ENCODE results near the gene TMEM163.

Gene TMEM163

DNA sequence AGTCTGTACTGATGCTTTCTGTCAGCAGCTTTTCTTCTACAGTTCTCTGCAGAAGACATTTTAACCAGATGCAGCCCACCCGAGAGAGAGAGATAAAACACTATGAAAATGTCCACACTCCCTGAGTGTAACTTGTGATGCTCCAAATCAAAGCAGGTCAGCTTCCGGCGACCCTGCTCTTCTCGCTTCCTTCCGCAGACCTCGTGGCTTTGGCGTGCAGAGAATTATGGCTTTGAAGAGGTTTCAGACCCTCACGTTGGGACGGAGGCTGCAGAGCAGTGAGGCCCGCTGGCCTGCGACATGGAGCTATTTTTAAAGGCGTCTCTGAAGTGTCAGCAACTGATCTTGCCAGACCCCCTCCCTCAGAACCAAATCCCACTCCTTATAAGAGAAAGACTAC is 41.8 kb downstream of the TMEM163 start:
- no peak overlapping the region for H3K4me3 ChIP-seq (ENCODE audit: low read depth, low read length)
- no peak for DNase-seq (ENCODE audit: low read depth)
- TF ChIP-seq, protein P1, sequence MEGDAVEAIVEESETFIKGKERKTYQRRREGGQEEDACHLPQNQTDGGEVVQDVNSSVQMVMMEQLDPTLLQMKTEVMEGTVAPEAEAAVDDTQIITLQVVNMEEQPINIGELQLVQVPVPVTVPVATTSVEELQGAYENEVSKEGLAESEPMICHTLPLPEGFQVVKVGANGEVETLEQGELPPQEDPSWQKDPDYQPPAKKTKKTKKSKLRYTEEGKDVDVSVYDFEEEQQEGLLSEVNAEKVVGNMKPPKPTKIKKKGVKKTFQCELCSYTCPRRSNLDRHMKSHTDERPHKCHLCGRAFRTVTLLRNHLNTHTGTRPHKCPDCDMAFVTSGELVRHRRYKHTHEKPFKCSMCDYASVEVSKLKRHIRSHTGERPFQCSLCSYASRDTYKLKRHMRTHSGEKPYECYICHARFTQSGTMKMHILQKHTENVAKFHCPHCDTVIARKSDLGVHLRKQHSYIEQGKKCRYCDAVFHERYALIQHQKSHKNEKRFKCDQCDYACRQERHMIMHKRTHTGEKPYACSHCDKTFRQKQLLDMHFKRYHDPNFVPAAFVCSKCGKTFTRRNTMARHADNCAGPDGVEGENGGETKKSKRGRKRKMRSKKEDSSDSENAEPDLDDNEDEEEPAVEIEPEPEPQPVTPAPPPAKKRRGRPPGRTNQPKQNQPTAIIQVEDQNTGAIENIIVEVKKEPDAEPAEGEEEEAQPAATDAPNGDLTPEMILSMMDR (conservative IDR thresholded peaks at IDR 0.05; ENCODE audit: low read depth, low read length) = no peak

DNA sequence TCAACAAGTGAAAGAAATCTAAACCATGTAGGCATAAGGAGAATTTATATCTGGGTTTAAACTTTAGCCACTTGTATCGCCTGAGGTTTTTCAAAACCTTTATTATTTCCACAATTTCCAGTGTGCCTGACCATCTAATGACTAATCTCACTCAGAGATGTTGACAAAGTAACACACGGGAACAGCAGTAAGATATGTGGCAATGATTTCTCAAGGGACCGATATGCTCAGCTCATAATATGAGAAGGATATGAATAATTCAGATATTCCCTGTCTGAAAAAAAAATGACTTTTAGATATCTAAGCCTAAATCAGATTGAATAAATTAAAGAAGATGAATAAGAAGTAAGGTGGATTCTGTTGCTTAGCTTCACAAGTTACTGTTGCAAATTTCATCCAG is 43.5 kb downstream of the TMEM163 start:
- TF ChIP-seq, protein P1 (conservative IDR thresholded peaks at IDR 0.05; ENCODE audit: low read depth, low read length) = no peak
- no peak overlapping the region for H3K4me3 ChIP-seq (ENCODE audit: low read depth, low read length)
- no peak for DNase-seq (ENCODE audit: low read depth)

DNA sequence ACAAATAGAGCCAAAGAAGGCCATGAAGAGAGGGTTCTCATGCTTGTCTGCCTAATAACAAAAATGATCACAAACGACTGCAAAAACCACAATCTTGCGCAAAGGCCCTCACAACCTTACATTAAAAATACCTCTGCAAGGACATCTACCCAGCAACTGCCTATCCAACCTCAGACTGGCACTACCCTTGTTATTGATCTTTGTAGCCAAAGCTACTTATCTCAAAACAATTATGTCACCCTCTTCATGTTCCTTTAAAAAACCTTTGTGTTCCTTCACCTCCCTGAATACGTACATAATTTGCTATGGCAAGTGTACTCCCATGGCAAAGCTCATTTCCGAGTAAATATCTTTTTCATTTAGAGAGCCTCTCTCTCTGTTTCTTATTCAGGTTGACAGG is 44.1 kb downstream of the TMEM163 start:
- TF ChIP-seq, protein P1 (conservative IDR thresholded peaks at IDR 0.05; ENCODE audit: low read depth, low read length) = no peak
- H3K4me3 ChIP-seq (ENCODE audit: low read depth, low read length) = no peak overlapping the region
- DNase-seq (ENCODE audit: low read depth) = no peak

DNA sequence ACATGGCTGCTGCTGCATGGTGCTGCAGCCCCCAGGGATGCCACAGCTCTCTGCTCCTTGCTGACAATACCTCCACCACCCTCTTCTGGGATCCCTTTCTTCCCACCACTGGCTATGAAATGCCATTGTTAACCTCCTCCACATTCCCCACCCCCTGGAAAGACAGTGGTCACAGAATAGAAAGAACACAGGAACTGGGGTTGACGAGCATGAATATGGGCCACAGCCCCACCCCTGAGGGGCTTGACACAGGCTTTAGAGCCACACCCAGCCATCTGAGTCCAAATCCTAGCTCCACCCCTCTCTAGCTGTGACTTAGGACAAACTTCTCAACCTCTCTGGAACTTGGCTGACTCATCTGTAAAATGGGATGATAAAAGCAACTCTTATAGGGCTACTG is 47.3 kb downstream of the TMEM163 start:
- TF ChIP-seq, protein P1 (conservative IDR thresholded peaks at IDR 0.05; ENCODE audit: low read depth, low read length) = no peak
- H3K4me3 ChIP-seq (ENCODE audit: low read depth, low read length) = no peak overlapping the region
- DNase-seq (ENCODE audit: low read depth) = no peak

DNA sequence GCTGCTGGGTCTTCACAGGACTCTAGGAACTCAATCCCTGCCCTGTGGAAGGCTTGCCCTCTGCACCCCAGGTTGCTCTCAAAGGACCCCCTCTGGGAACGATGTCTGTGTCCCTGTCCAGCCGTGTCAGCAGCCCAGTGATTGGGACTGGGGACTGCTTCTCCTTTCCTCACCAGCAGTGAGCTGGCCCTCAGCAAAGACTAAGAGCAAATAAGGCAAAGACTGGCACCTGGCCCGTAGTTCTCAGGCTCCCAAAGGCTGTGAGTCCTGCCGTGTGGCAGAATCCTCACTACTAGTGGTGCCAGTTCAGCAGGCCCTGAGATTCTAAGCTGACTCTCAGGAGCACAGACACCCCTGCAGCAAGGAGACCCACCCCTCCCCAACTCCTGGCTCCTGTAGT is 47.8 kb downstream of the TMEM163 start:
- no peak for DNase-seq (ENCODE audit: low read depth)
- TF ChIP-seq, protein P1 (conservative IDR thresholded peaks at IDR 0.05; ENCODE audit: low read depth, low read length) = no peak
- H3K4me3 ChIP-seq (ENCODE audit: low read depth, low read length) = no peak overlapping the region

DNA sequence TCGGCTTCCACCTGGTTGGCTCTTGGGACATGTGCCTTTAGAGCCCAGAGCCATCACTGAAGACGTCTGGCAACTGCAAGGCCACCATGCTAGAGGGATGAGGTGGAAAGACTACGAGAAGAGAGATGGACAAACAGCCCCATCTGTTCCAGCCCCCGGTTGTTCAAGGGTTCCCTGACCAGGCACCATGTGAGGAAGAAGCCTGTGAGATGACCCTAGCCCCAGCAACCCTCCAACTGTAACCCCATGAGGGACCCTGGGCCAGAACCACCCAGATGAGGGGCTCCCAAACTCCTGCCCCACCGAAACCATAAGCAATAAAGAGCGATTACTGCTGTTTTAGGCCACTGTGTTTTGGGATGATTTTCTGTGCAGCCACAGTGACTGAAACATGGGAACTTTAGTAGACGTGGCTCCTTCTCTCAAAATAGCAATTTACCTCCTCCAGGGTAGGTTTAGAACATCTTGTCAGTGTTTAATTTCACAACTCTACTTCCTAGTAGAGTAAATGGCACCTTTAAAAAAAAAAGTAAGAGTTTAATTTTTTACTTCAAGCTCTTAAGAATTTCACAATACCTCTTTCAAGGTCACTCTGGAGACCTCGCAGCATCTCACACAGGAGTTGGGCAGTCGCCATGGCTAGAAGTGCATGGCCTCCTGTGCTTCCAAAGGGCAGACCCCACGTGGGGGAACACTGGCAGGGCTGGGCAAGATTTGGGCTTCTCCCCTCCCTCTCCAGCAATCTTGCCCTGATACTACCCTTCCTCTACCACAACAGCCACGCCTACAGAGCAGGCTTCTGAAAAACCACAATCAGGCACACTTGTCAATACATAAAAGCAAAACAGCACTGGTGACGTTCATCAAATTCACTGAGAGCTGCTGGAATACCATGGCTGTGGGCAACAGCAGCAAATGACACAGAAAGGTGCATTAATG is 48.8 kb downstream of the TMEM163 start:
- TF ChIP-seq, protein P1 (conservative IDR thresholded peaks at IDR 0.05; ENCODE audit: low read depth, low read length) = no peak
- no peak overlapping the region for H3K4me3 ChIP-seq (ENCODE audit: low read depth, low read length)
- no peak for DNase-seq (ENCODE audit: low read depth)

DNA sequence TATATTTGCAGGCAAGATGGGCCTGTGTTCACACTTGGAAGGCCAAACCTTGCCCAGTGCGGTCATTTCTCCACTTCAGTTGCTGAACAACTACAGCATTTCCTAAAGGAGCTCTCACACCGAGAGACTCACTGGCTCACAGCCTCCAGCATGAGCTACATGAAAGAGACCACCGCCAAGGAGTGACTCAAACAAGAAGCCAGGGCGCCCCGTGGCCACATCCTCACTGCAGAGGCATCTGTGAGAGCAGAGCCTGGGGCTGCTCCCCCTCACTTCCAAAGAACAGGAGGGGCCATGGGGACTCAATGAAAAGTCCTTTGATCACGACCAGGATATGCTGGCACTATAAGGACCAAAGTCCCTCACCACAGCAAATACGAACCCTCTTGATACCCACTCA is 50.0 kb downstream of the TMEM163 start:
- H3K4me3 ChIP-seq (ENCODE audit: low read depth, low read length) = no peak overlapping the region
- DNase-seq (ENCODE audit: low read depth) = no peak
- TF ChIP-seq, protein P1 (conservative IDR thresholded peaks at IDR 0.05; ENCODE audit: low read depth, low read length) = no peak
